NCI-H446 treated with DMSO at 0.1 percent for 48 hours (cell line): Measurements from ENCODE around the gene CCL17.
"Not testable (repeated sequence)": the region's sequence is repeated elsewhere in the genome, so short reads cannot be mapped to it uniquely, and the experiment has no call there.

Source experiments
- DNase-seq: peaks from one replicate; lab custom pipeline; 2025; lab: John Stamatoyannopoulos, UW

CCL17 gene

DNA sequence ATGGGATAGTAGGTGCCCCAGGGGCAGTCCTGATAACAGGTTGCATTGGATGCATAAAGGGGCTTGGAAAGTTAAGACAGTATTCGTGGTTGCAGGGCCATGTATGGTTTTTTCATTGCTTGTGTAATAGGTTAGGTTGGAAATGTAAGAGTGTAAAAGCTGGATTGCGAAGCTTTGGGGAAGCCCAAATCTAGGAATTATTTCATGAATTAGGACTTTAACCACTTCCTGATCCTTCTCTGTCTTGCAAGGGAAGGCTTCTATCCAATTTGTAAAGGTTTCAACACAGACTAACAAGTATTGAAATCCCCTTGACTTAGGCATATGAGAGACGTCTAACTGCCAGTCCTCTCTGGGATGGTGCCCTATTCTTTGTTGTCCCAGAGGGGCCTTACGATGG, 7.8 kb upstream of the CCL17 start:
- DNase-seq, result no peak

DNA sequence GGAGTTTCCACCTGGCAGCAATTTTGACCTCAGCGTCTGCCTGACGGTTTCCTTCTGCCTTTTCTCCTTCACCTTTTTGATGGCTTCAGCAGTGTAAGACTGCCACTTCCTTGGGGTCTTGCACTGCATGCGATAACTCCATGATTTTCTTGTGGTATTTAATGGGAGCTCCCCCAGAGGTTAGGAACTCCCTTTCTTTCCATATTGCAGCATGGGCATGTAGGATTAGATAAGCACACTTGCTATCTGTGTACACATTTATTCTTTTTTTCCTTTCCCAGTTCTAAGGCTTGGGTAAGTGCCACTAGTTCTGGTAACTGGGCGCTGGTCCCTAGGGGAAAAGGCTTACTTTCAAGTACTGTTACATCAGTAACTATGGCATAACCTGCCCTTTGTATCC, 7.1 kb upstream of the CCL17 start:
- DNase-seq, result not testable (repeated sequence)

DNA sequence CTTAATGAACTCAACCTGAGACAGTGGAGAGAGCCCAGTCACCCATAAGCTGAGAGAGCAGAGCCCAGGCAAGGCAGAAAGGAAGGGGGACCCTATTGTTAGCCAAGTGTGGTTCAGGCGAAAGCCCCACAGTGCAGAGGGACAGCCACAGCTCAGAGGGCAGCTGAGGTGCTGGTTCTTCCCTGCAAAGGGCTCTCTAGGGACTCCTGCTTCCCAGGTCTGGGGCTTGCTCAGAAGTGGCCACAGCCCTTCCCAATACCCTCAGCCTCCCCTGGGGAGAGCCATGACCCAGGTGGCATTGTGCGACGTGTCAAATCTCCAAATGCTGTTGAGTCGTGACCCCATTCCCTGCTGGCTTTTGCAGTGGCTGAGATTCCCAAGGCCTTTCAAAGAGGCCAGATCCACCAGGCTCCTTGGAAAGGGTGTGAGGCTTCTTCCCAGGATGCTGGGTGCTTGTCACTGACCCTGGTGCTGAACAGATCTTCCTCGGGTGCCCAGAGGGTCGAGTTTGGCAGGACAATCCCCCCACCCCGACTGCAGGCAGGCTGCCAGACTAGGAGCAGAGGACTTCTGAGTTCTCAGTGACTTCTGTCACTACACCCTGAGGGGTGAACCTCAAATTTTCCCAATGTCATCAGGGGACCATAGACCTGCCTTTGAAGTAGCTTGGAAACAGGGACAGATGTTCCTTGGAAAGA, 2.5 kb upstream of the CCL17 start:
- no peak for DNase-seq

DNA sequence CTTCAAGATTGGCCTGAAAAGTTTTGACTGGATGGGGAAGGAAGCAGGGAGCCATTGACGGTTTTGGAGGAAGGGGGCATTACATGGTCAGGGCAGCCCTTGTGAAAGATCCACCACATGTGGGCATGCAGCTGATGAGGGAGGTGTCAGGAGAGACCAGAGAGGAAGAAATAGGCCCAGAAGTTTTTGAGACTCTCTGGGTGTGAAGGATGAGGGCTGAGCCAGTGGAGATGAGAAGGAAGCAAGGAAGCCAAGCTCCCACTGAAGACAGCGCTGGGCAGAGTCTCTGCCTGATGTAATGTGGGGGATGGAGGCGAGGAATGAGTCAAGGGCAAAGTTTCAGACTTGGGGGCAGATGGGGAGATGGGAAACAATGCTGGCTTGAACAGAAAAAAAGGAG, 530 bp downstream of the CCL17 start:
- no peak for DNase-seq

DNA sequence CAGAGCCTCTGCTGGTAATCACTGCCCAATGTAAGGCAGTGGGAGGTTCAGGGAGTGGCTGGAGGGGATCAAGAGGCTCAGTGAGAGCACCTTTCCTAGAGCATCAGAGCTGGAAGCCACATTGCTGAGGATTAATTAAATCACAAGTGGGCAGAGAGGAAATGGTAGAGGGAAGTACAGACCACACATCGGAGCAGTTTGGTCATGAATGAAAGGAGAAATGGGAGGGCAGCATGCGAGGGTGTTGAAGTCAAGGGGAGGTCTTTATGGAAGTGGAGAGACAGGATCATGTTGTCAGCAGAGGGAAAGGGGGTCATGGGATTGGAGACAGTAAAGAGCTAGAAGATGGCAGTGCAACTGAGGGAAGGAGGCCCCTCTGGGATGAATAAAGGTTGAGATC, 2.3 kb downstream of the CCL17 start:
- no peak for DNase-seq

DNA sequence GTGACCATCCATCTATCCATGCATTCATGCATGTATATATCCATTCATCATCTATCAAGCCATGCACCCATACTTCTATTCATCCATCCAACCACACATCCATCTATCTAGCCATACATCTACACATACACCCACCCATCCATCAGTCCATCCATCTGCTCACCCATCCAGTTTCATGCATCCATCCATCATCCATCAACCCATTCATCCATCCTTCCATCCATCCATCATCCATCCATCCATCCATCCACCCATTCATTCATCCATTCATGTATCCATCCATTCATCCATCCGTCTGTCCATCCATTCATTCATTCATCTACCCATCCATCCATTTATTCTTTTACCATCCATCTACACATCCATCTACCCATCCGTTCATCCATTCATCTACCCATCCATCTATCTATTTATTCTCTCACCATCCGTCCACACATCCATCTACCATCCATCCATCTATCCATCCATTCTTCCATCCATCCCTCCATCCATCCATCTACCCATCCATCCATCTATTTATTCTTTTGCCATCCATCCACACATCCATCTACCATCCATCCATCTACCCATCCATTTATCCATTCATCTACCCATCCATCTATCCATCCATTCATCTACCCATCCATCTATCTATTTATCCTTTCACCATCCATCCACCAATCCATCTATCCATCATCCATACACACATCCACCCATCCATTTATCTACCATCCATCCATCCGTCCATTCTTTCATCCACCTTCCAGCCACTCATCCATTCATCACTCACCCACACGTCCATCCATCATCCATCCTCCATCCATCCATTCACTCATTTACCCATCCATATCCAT, 3.2 kb downstream of the CCL17 start:
- no peak for DNase-seq

DNA sequence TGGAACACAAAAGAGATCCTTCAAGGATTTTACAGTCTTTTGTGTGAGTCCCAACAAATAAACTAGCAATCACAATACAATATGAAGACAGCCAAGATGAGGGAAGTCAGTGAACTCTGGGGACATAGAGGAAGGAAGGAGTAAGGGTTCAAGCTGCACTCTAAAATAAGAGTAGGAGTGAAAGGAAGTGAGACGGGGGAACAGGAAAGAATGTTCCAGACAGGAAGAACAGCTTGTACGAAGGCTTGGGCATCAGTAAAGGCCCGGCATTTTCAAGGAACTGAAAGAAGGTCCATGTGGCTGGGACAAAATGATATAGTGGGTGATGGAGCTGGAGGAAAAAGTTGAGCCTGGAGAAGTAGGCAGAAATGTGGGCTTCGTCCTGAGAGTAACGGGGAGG, 4.5 kb downstream of the CCL17 start:
- DNase-seq, result no peak

DNA sequence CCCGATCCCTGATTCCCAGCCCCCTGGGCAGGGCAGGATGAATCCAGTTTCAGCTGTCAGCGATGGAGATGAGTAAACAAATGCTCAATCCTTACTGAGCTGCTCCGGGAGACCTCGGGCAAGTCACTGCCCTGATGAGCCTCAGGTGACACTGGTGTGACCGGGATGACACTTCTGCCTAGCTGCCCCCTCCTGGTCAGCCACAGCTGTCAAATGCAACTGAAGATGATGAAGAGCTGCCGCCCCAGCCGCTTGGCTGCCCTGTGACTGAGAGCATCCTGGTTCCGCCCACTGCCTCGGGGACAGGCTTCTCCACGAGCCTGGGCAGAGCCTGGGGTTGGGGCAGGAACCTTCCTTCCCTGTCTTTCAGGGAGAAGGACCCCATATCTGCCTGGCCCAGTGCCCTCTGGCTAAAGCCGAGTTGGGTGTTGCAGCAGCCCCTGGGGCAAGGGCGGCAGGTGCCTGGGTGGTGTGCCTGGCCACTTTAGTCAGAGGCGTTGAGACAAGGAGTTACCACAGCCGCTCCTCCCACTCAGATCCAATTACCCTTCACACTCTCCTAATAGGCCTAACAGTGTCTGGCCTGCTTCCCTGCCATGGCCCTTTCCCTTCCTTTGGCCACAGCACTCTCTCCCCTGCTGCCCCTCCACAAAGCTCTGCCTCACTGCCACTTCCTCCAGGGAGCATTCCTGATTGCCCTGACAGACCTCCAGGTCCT, 5.5 kb downstream of the CCL17 start:
- DNase-seq, result no peak

DNA sequence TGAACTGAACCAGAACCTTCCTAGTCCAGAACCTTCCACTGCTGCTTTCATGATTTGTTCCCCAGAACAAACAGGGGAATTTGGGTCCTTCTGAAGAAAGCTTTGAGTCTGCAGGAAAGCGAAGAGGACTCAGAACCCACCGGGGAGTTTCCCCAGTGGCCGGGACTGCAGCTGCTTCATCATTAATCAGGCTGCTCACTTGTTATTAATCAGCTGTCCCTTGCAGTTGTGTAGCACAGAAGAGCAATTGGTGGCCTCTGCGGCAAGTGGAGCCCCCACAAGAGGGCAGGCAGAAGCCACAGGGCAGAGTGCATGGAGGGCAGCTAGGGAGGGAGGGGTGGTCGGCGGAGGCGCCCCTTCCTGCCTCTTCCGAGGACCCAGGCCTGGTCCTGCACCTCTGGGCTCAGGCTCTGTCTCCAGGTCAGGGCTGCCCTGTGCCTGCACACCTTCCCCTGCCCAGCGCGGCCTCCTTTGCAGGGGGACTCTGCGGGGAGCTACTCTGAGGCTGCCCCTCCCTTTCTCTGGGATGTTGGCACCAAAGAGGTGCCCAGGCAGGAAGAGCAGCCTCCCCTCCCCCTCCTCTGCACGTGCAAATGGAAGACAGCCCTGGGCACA, 6.9 kb downstream of the CCL17 start:
- DNase-seq, result no peak

DNA sequence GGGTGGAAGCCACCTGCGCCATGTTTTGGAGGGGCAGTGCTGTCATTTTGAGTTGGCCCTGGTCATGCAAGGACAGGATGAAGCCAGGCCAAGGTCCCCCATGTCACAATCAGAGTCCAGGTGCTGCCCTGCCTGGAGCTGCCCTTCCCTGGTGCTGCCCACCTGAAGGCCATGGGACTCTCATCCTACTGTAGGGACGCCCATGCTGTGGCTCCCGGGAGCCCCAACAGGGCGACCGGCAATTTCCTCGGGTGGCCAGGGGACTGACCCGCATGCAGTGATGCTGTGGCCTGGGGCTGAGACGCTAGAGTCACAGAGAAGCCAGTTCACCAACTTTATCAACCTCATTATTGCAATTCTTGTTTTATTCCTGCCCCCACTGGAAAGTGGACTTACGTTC, 8.0 kb downstream of the CCL17 start:
- DNase-seq, result no peak

DNA sequence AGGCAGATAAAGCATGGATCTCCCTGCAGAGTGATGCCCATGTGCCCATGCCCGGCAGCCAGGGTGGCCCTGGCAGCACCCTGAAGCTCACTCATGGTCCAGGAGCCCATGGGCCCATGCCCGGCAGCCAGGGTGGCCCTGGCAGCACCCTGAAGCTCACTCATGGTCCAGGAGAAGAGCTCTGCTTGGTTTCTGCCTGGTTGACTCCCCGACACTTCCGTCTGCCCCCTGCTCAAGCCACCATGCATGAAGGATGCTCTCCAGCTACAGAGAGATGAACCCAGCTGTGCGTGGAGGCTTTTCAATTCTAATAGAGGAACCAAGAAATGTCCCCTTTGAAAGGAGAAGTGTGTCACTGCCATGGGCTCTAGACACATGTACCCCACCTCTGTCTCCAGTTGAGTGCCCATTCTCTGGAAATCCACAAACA, 8.7 kb downstream of the CCL17 start:
- DNase-seq, result no peak

DNA sequence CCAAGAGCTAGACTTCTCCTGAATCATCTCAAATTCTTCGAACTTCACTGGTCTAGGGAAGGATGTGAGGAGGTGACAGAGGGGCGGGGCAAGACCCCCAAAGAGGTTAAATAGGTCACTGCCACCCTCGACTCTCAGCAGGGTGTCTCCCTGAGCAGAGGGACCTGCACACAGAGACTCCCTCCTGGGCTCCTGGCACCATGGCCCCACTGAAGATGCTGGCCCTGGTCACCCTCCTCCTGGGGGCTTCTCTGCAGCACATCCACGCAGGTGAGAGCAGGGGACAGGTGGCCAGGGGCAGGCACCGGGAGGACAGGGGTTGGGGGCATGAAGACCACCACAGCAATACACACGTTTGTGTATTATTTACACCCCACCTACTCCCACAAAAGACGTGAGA, 9.2 kb downstream of the CCL17 start:
- no peak for DNase-seq

DNA sequence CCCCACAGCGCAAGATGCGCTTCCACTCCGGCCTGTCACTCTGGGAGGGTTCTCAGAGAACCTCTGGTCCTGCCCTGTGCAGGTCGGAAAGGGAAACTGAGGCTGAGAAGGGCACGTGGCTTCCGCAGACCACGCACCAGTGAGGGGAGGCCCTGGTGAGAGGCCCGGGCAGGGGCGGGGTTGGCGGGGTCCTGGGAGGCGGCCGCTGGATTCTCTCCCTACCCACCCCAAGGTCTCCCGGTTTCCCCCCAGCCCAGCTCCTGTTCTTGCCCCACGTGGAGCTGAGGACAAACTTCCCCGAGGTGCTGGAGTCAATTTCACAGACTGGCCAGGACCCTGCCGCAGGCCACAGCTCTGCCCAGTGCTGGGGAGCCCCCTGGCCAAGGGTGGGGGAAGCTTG, 11.5 kb downstream of the CCL17 start:
- DNase-seq, result no peak

DNA sequence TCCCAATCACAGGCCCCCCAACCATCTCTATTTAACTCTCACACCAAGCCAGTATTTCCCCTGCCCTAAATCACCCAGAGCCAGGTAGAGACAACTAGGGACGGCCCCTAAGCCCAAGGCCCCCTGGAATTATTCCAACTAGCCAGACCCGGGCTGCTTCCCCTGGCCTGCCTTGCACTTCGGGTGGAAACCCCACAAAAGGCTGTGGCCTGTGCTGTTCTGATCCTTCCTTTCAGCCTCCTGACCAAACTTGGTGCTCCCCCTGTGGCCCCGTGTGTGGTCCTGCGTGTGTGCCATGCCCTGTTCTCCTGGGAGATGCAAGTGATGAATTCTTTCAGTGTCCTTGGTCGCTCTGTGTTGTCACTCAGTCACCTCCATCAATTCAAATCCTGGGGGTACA, 14.9 kb downstream of the CCL17 start:
- no peak for DNase-seq

DNA sequence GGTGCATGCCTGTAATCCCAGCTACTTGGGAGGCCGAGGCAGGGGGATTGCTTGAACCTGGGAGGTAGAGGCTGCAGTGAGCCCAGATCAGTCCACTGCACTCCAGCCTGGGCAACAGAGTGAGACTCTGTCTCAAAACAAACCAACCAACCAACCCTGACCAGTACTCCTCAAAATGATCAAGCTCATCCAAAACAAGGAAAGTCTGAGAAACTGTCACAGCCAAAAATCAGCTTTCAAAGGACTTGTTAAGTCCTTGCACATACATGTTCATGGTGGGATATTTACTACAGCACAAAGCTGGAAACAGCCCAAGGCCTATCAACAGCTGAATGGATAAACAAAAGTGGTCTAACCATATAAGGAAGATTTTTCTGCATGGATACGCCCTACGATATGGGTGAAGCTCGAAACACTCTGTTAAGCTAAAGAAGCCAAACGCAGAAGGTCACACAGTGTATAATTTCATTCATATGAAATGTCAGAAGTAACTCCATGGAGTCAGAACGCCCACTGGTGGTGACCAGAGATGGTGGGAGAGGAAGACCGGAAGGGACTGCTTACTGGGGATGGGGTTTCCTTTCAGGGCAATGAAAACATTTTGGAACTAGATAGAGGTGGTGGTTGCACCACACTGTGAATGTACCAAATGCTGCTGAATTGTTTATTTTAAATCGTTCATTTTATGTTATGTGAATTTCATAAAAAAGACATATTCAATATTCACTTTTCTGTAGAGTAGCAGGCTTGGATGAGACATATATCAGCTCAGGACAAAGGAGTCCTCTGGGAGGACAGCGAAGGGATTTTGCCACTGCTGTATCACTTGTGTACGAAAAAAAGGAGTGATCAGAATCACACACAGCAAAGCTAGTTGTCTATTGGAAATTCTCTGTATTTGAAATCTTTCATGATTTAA, 17.7 kb downstream of the CCL17 start:
- no peak for DNase-seq

DNA sequence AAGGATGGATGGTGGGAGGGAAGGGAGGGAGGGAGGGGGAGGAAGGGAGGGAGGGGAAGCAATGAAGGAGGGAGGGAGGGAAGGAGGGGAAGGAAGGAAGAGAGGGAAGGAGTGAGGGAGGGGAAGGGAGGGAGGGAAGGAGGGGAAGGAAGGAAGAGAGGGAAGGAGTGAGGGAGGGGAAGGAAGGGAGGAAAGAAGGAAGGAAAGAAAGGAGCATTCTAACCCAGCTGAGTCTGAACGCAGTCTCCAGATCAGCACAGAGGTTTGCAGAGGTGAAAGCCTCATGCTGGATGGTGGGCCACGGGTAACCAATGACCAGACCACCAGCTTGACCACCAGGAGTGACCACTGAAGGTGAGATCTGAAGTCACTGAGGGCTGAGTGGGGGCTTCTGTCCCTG, 18.6 kb downstream of the CCL17 start:
- DNase-seq, result no peak

DNA sequence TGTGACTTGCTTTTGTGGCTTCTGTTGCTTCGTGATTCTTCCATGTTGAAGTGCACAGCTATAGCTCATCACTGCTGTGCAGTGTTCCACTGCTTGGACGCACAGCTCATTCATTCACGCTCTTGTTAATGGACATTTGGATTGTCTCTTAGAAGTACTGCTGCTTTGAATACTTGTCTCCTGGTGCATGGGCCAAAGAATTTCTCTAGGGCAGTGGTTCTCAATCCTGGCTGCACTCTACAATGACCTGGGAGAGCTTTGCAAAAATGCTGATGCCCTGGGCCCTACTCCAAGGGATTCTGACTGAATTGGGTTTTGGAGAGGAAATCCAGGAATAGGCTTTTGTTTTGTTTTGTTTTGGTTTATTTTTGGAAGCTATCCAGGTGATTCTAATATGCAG, 20.0 kb downstream of the CCL17 start:
- no peak for DNase-seq

DNA sequence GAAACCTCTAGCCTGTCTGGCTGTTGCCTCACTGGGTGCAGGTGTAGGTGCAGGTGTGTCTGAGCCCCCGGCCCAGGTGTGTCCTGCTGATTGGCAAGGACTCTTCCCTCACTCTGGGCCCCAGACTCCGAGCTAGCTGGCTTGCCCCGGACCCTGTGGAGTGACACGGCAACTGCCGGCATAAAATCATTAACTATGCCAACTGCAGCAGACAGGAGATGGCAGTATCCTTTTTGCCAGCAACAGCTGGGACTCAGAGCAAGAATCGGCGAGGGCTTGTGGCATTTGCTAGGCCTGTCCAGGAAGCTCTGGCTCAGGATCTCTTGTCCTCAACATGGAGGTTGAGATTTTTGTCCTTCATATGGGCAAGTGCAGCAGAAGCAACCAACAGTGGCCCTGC, 21.8 kb downstream of the CCL17 start:
- DNase-seq, result no peak

DNA sequence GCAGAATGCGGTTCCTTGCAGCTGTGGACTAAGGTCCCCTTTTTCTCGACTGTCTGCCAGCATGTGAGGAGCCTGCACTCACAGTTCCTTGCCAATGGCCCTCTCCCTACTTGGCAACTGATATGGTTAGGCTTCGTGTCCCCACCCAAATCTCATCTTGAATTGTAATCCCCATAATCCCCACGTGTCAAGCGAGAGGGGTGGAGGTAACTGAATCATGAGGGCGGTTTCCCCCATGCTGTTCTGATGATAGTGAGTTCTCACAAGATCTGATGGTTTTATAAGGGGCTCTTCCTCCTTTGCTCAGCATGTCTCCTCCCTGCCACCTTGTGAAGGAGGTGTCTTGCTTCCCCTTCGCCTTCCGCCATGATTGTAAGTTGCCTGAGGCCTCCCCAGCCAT, 22.7 kb downstream of the CCL17 start:
- DNase-seq, result no peak

DNA sequence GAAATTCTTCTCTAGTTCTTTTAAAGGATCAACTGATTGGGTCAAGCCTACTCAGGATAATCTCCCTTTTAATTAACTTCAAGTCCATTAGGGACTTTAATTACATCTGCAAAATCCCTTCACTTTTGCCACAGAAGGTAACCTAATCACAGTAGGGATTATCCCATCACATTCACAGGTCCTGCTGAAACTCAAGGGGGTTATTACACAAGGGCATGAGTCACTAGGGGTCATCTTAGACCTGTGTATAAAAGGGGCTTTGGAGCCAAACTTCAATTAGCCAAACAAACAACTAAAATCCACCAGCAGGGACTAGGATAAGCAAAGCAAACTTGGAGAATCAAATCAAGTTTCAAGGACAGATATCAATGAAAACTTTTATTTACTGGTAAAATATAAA, 23.3 kb downstream of the CCL17 start:
- no peak for DNase-seq

DNA sequence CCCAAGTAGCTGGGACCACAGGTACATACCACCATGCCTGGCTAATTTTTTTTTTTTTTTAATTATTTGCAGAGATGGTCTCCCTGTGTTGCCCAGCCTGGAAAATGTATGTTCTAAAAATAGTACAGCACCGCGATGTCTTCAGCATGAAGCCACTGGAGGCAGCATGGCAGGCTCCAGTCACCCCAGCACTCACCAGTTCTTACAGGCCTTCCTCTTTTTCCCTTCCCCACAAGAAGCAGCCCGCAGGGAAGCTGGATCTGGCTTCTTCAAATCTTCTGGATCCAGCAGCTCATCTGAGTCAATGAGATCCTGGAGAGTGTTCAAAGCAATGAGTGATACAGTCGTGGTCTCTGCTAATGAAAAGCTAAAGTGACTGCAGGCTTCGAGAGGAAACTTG, 26.4 kb downstream of the CCL17 start:
- no peak for DNase-seq

DNA sequence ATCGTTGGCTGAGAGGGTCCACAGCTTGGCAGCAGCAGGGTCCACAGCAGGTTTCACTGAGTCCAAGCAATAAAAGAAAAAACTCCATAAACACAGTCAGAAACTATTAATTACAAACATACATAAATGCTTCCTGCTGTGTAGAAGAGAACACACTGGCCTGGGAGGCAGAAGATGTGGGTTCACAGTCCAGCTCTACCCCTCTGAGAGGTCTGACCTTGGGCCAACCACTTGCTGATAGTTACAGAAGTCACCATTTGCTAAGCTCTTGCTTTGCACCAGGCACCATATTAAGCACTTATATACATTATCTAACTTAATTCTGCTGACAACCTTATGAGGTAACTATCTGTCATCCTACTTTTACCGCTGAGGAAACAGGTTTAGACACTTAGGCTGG, 27.9 kb downstream of the CCL17 start:
- no peak for DNase-seq
